MM.1S (cell line): ENCODE measurements around the gene PSRC1.

Experiments
- DNase-seq: peaks from one replicate; pipeline ENCODE4 v3.0.0-alpha.2; 2015
- H2AFZ ChIP-seq: fragments of 300-600 bp; sonication (generic); 2 replicates; pipeline ENCODE4 v1.6.0; 2016; ENCODE audit warnings: antibody characterized with exemption, low read length
- H3F3A ChIP-seq: fragments of 300-600 bp; sonication (generic); 2 replicates; pipeline ENCODE4 v1.6.1; 2016; ENCODE audit warnings: mild to moderate bottlenecking, antibody characterized with exemption, low read length, moderate library complexity, mixed read lengths; ENCODE audit not compliant: insufficient read depth
- H3K27ac ChIP-seq: fragments of 300-600 bp; sonication (generic); 2 replicates; pipeline ENCODE4 v1.5.1; 2016; ENCODE audit warnings: mild to moderate bottlenecking, low read length
- H3K27me3 ChIP-seq: fragments of 300-600 bp; sonication (generic); replicated peaks from 2 replicates; pipeline ENCODE4 v1.6.0; 2016; ENCODE audit warnings: low read length; ENCODE audit not compliant: insufficient read depth
- H3K36me3 ChIP-seq: fragments of 300-600 bp; sonication (generic); replicated peaks from 2 replicates; pipeline ENCODE4 v1.6.1; 2016; ENCODE audit warnings: mild to moderate bottlenecking, low read length, mixed read lengths; ENCODE audit not compliant: insufficient read depth
- H3K4me1 ChIP-seq: fragments of 300-600 bp; sonication (generic); 2 replicates; pipeline ENCODE4 v1.6.1; 2016; ENCODE audit warnings: low read length, mixed read lengths
- H3K4me2 ChIP-seq: fragments of 300-600 bp; sonication (generic); 2 replicates; pipeline ENCODE4 v1.6.0; 2016; ENCODE audit warnings: low read depth, low read length
- H3K4me3 ChIP-seq: fragments of 300-600 bp; sonication (generic); 2 replicates; pipeline ENCODE4 v1.5.1; 2016; ENCODE audit warnings: low read length, mixed read lengths
- H3K79me2 ChIP-seq: fragments of 300-600 bp; sonication (generic); 2 replicates; pipeline ENCODE4 v1.6.1; 2016; ENCODE audit warnings: mixed run types, low read length, mixed read lengths
- H3K9ac ChIP-seq: fragments of 300-600 bp; sonication (generic); 2 replicates; pipeline ENCODE4 v1.6.1; 2016; ENCODE audit warnings: low read length, mixed read lengths
- H3K9me2 ChIP-seq: fragments of 300-600 bp; sonication (generic); replicated peaks from 2 replicates; pipeline ENCODE4 v1.6.1; 2016; ENCODE audit warnings: mild to moderate bottlenecking, low read length, mixed read lengths; ENCODE audit not compliant: insufficient read depth
- H3K9me3 ChIP-seq: fragments of 300-600 bp; sonication (generic); replicated peaks from 2 replicates; pipeline ENCODE4 v1.6.1; 2016; ENCODE audit warnings: mild to moderate bottlenecking, low read length, mixed read lengths; ENCODE audit not compliant: insufficient read depth
- H4K20me1 ChIP-seq: fragments of 300-600 bp; sonication (generic); 2 replicates; pipeline ENCODE4 v1.6.1; 2016; ENCODE audit warnings: mild to moderate bottlenecking, low read length, moderate library complexity, mixed read lengths; ENCODE audit not compliant: insufficient read depth
- EZH2 ChIP-seq: fragments of 300-600 bp; sonication (generic); optimal IDR thresholded peaks from 2 replicates; pipeline ENCODE3; 2017; ENCODE audit warnings: low read depth, mild to moderate bottlenecking, antibody characterized with exemption, low read length, mixed read lengths
- EZH2phosphoT487 ChIP-seq: fragments of 300-600 bp; sonication (generic); IDR thresholded peaks from 2 replicates; pipeline ENCODE4 v1.6.1; 2018; ENCODE audit warnings: antibody characterized with exemption, low read length
- TF ChIP-seq, protein P1 (sequence below): fragments of 300-600 bp; sonication (generic); IDR thresholded peaks from 2 replicates; pipeline ENCODE4 v1.5.1; 2016; ENCODE audit warnings: antibody characterized with exemption, low read length, mixed read lengths

PSRC1 gene

DNA sequence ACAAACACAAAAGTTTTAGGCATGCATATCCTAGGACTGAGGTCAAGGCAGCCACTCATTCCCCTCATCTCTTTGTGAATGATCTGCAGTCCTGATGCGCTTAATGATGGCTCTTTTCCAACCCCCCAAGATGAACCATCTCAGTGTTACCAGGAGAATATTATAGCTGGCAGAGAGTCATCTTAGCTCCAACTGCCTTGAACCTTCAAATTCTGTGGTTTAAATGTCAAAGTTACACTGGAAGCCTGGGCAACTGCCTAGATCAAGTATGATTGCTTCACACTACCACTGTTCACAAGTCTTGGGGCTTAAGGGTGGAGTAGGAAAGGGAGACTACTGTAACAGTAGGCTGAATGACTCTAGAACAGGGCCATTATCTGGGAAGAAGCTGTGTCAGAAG, 31.9 kb upstream of the PSRC1 start:
- no peaks in the 10 kb centered on the region for H3K36me3 ChIP-seq
- H3K9me3 ChIP-seq = no peaks in the 10 kb centered on the region
- H3K4me1 ChIP-seq = no peaks in the 10 kb centered on the region
- H3K79me2 ChIP-seq = no peaks in the 10 kb centered on the region
- H3K27me3 ChIP-seq = no peaks in the 10 kb centered on the region
- H3F3A ChIP-seq = no peaks in the 10 kb centered on the region
- no peaks in the 10 kb centered on the region for H3K9me2 ChIP-seq
- H4K20me1 ChIP-seq = no peaks in the 10 kb centered on the region
- no peak overlapping the region for H2AFZ ChIP-seq
- no peak overlapping the region for H3K4me2 ChIP-seq
- TF ChIP-seq EZH2 (no peak), EZH2phosphoT487 (no peak)
- TF ChIP-seq, protein P1, sequence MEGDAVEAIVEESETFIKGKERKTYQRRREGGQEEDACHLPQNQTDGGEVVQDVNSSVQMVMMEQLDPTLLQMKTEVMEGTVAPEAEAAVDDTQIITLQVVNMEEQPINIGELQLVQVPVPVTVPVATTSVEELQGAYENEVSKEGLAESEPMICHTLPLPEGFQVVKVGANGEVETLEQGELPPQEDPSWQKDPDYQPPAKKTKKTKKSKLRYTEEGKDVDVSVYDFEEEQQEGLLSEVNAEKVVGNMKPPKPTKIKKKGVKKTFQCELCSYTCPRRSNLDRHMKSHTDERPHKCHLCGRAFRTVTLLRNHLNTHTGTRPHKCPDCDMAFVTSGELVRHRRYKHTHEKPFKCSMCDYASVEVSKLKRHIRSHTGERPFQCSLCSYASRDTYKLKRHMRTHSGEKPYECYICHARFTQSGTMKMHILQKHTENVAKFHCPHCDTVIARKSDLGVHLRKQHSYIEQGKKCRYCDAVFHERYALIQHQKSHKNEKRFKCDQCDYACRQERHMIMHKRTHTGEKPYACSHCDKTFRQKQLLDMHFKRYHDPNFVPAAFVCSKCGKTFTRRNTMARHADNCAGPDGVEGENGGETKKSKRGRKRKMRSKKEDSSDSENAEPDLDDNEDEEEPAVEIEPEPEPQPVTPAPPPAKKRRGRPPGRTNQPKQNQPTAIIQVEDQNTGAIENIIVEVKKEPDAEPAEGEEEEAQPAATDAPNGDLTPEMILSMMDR = no peak
- no peak overlapping the region for H3K27ac ChIP-seq
- no peak for DNase-seq
- H3K4me3 ChIP-seq = no peak overlapping the region
- no peak overlapping the region for H3K9ac ChIP-seq

DNA sequence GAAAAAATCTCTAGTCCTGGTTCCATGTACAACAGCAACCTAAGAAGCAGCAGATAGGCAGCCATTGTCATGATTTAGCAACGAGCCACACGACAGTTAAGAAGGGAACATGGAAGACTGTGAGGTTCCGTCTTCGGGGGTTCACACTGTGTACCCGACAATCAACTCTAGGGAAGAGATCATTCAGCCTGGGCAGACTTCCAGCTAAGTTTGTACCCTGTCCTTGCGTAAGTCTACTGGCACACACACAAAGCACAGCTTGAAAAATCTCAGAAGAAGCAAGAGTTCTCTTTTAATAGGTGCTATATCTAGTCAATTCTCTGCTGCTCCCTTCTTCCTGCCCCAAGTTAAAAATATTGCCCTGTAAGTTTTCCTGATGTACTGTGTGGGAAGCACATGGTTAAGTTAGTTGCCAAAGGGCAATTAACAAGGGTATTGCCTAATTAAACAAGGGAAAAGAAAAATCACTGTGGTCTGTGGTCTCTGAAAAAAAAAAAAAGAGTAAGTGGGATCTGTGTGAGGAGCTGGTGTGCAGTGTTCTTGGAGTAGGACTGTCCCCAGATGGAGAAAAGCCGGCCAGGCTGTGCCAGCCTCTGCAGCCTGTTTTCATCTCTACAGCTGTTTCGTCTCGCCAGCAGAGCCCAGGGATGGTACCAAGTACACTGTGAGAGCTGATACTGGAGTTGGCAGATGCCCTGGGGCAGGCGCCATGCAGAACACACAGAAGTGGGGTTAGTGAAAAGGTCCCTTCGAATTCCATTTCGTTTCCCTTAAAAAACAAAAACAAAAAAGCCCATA, 30.2 kb upstream of the PSRC1 start:
- Histone ChIP-seq H3K9me3 (no peaks in the 10 kb centered on the region), H3F3A (no peaks in the 10 kb centered on the region), H3K4me1 (no peaks in the 10 kb centered on the region), H3K9ac (no peak overlapping the region), H3K4me2 (no peak overlapping the region), H3K27ac (no peak overlapping the region), H3K9me2 (no peaks in the 10 kb centered on the region), H3K36me3 (no peaks in the 10 kb centered on the region), H3K4me3 (no peak overlapping the region), H3K79me2 (no peaks in the 10 kb centered on the region), H3K27me3 (no peaks in the 10 kb centered on the region), H2AFZ (no peak overlapping the region), H4K20me1 (no peaks in the 10 kb centered on the region)
- DNase-seq = no peak
- no peak for TF ChIP-seq EZH2phosphoT487
- TF ChIP-seq, protein P1 = no peak
- TF ChIP-seq EZH2 = no peak

DNA sequence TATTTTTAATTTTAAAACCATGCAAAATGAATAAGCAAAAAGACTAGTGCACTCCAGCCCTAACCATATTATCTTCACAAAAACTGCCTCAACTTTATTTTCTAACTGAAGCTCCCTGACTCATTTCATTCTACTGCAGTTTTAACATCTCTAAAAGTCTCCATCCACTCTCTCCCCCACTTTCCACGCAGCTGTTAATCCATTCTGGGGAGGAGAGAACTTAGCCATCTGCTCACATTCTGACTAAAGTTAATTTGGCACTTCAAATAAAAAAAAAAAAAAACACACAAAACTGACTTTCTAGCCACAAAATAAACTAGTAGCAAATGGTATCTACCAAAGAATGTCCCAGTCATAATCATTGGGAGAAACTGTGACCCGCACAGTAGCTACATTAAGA, 29.3 kb upstream of the PSRC1 start:
- no peaks in the 10 kb centered on the region for H4K20me1 ChIP-seq
- H3K79me2 ChIP-seq = no peaks in the 10 kb centered on the region
- no peak for DNase-seq
- H3K9me3 ChIP-seq = no peaks in the 10 kb centered on the region
- H3F3A ChIP-seq = no peaks in the 10 kb centered on the region
- no peaks in the 10 kb centered on the region for H3K36me3 ChIP-seq
- no peak overlapping the region for H3K27ac ChIP-seq
- H3K9ac ChIP-seq = no peak overlapping the region
- no peaks in the 10 kb centered on the region for H3K9me2 ChIP-seq
- no peak overlapping the region for H3K4me2 ChIP-seq
- no peak for TF ChIP-seq EZH2phosphoT487
- no peak overlapping the region for H3K4me3 ChIP-seq
- H3K4me1 ChIP-seq = no peaks in the 10 kb centered on the region
- no peaks in the 10 kb centered on the region for H3K27me3 ChIP-seq
- H2AFZ ChIP-seq = no peak overlapping the region

DNA sequence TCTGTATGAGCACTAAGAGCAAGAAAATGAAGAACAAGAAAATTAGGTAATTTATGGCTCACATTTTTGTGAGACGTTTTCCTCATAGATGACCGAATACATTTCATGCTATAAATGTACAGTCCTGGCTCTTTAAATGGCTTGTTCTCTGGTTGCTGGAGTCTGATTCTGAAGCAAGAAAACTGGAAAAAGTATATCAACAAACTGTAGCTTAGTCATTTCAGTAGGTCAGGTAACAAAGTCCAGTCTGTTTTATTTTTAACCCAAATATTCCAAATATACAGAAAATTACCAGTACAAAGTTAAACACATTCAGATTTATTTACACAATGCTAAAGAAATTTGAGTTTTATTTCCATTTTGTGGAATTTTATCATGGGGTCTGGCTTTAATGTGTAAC, 26.4 kb upstream of the PSRC1 start:
- Histone ChIP-seq H3K79me2 (no peaks in the 10 kb centered on the region), H3K36me3 (no peaks in the 10 kb centered on the region), H3K9ac (no peak overlapping the region), H2AFZ (no peak overlapping the region), H3K27ac (no peak overlapping the region), H3K4me1 (no peaks in the 10 kb centered on the region), H3F3A (no peaks in the 10 kb centered on the region), H3K9me3 (no peaks in the 10 kb centered on the region), H3K4me2 (no peak overlapping the region), H3K27me3 (no peaks in the 10 kb centered on the region), H3K4me3 (no peak overlapping the region), H4K20me1 (no peaks in the 10 kb centered on the region), H3K9me2 (no peaks in the 10 kb centered on the region)
- DNase-seq = no peak
- TF ChIP-seq, protein P1 = no peak
- no peak for TF ChIP-seq EZH2
- no peak for TF ChIP-seq EZH2phosphoT487
